Stomach smooth muscle (tissue), 2 donors: ENCODE data around the gene ERC2.

Experiments used
- H3K27ac ChIP-seq: one replicate; pipeline ENCODE4 v1.7.0; 2013; ENCODE audit warnings: mild to moderate bottlenecking, low read length, inconsistent platforms
- H3K27me3 ChIP-seq, 2 donors: one replicate each; pipeline ENCODE4 v1.7.0; 2013; ENCODE audit warnings: low read length in 2 of 2; ENCODE audit not compliant: insufficient read depth in 2 of 2, control insufficient read depth in 1 of 2
- H3K36me3 ChIP-seq, 2 donors: one replicate each; pipeline ENCODE4 v1.7.0; 2013; ENCODE audit warnings: low read length in 2 of 2; ENCODE audit not compliant: control insufficient read depth in 2 of 2, insufficient read depth in 2 of 2
- H3K4me1 ChIP-seq: one replicate; pipeline ENCODE4 v1.7.0; 2013; ENCODE audit warnings: low read length; ENCODE audit not compliant: control insufficient read depth, insufficient read depth
- H3K4me3 ChIP-seq, 2 donors: one replicate each; pipeline ENCODE4 v1.7.0; 2013; ENCODE audit warnings: low read length in 2 of 2
- H3K9ac ChIP-seq, 2 donors: one replicate each; pipeline ENCODE4 v1.7.0; 2013; ENCODE audit warnings: low read length in 2 of 2, mild to moderate bottlenecking in 1 of 2
- H3K9me3 ChIP-seq, 2 donors: one replicate each; pipeline ENCODE4 v1.7.0; 2013; ENCODE audit warnings: low read length in 2 of 2; ENCODE audit not compliant: control insufficient read depth in 2 of 2
- donor health status: healthy.
- donor health status: Pancreatic carcinoma.

ERC2 gene

DNA sequence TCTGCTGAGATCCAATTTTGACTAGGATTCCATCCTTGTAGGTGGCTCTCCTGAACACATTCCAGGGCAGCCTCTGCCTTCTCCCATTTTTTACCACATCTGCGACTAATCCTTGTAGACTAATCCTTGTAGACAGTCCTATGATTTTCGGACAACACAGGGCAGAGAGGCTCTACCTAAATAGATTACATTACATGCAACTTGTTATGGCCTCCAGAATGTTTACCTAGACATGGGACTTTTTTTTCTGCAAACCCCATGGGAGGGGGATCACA, 741.8 kb downstream of the ERC2 start:
- Histone ChIP-seq H3K4me1 (no peaks in the 10 kb centered on the region), H3K9ac (no peak overlapping the region), H3K9me3 (no peaks in the 10 kb centered on the region), H3K36me3 (no peaks in the 10 kb centered on the region), H3K4me3 (no peak overlapping the region), H3K27ac (no peak overlapping the region), H3K27me3 (no peaks in the 10 kb centered on the region)

DNA sequence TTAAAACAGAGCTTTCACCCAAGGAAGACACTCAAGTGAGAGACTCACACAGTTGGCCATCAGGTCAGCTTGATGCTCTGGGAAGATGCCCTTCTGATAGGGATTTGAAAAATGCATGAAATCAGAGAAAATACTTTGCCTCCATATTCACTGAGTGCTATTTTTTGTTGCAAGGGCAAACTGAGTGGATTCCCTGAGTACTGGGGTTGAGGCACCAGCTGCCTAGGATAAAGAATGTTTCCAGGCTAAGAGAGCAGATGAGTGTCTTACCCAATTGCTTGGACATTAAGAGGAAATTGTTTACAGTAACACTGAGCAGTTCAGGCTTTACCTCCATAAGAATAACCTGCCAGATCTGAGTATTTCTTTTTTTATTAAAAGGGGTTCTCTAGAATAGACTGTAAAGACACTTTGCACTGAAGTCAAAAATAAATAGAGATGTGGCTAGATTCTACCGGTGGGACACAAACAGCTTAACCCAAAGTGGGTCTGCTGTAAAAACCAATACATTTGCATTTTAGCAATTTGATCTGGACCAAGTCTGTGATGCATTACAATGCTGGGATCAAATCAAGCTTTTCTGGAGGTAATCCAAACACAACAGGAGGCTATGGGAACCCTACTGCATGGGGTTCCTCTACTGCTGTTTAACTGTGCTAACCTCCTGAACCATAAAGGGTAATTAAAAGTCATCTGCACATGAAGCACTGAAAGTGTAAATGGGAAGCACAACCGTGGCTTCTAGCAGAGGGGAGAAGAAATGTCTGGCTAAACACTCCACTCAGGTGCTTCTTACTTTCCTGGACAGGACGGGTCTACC, 742.4 kb downstream of the ERC2 start:
- H3K4me1 ChIP-seq, result no peaks in the 10 kb centered on the region
- no peaks in the 10 kb centered on the region for H3K36me3 ChIP-seq
- no peak overlapping the region for H3K27ac ChIP-seq
- H3K9me3 ChIP-seq, result no peaks in the 10 kb centered on the region
- no peaks in the 10 kb centered on the region for H3K27me3 ChIP-seq
- no peak overlapping the region for H3K4me3 ChIP-seq
- H3K9ac ChIP-seq, result no peak overlapping the region

DNA sequence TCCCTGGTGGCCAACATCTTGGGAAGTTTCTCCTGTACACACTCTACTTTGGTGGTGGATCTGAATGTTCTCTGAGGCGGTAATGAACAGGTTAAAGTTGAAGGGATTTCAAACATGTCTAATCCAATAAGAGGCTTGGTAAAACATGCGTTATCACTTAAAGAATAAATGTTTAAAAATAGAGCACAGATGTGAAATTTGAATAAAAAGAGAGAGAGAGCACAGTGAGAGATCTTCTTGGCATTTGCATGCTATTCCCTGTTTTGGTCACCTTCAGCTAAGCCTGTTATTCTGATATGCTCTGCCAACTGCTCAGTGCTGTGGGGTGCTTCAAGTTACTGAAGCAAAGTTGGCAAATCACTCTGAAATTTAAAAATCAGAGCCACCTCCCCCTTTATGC, 743.4 kb downstream of the ERC2 start:
- H3K9ac ChIP-seq, result no peak overlapping the region
- no peak overlapping the region for H3K4me3 ChIP-seq
- no peaks in the 10 kb centered on the region for H3K27me3 ChIP-seq
- no peaks in the 10 kb centered on the region for H3K4me1 ChIP-seq
- H3K9me3 ChIP-seq, result no peaks in the 10 kb centered on the region
- H3K27ac ChIP-seq, result no peak overlapping the region
- no peaks in the 10 kb centered on the region for H3K36me3 ChIP-seq

DNA sequence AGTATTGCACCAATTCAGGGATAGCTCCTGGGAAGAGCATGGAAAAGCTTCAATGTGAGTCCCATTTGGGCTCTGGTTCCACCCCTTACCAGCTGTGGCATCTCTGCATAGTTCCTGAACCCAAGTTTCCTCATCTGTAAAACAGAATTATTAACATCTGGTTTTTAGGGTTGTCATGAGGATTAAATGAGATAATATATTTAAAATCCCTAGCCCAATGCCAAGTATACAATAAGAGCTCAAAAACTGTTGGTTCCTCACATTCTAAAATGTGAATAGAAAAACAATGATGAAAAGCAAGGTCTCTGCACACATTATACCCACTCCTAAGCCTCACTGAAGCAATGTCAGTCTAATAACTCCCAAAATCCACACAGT, 743.9 kb downstream of the ERC2 start:
- no peaks in the 10 kb centered on the region for H3K36me3 ChIP-seq
- H3K9me3 ChIP-seq, result no peaks in the 10 kb centered on the region
- no peak overlapping the region for H3K27ac ChIP-seq
- no peak overlapping the region for H3K4me3 ChIP-seq
- H3K4me1 ChIP-seq, result no peaks in the 10 kb centered on the region
- no peak overlapping the region for H3K9ac ChIP-seq
- no peaks in the 10 kb centered on the region for H3K27me3 ChIP-seq

DNA sequence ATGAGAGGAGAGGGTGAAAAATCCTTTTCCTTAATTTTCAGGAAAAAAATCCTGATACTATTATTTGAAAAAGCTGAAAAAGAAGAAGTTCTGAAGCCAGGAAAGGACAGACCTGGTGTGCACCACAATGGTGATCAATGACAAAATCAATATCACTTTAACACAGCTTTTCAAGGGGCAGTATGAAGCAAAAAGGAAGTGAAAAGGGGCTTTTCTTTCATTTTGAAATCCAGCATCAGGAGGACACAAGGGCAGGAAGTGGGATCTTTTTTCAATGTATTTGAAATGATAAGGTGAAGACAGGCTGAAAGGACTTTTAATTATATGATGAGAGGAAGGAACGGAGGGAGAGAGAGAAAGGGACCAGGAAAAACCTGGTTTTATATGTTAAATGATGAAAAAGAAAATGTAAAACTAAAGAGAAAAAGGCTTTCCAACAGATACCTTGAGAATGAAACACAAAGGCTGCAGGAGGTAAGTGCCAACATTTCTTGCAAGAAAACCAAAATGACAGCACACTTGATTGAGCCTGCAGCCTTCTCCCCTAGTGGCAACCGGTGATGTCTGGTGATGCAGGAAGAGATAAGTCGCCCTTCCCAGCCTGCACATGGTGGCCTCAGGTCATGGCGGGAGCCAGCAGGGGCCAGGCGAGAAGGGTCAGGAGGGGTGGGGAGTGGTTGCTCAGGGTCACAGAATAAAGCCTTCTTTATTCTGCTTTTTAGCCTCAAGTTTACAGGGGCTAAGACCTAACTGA, 744.4 kb downstream of the ERC2 start:
- Histone ChIP-seq H3K27me3 (no peaks in the 10 kb centered on the region), H3K27ac (no peak overlapping the region), H3K9ac (no peak overlapping the region), H3K36me3 (no peaks in the 10 kb centered on the region), H3K9me3 (no peaks in the 10 kb centered on the region), H3K4me3 (no peak overlapping the region), H3K4me1 (no peaks in the 10 kb centered on the region)

DNA sequence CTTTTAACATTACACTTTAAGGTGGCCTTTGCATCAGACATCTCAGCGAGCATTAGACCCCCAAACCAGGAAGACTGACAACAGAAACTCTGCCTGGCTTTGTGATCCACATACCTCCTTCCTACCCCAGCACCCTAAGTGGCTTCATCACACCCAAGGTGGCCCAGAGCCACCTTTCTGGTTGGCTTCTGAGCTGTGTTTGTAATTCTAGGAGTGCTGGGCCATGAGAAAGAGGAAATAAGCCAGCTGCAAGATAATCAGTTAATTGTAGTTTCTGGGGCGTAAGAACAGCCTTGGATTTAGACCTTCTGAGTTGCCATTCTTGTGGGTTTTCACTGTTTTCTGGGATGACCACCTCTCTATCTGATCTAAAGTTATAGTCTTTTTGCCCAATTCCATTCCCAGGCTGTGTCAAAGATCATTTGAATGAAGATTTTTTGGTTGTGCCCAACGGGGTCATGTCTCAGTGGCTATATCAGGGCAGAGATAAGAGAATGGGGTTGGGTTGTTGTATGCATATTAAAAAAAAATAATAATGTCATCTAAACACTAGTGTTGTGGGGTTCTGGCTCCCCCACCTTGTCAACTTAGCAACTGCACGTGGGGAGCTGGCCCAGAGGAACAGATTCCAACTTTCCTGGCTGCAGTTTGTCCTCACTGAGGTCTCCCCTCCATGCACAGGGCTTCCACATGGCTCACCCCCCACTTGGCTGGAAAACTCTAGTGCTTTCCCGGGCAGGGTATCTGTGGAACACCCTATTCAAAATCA, 746.4 kb downstream of the ERC2 start:
- no peaks in the 10 kb centered on the region for H3K27me3 ChIP-seq

DNA sequence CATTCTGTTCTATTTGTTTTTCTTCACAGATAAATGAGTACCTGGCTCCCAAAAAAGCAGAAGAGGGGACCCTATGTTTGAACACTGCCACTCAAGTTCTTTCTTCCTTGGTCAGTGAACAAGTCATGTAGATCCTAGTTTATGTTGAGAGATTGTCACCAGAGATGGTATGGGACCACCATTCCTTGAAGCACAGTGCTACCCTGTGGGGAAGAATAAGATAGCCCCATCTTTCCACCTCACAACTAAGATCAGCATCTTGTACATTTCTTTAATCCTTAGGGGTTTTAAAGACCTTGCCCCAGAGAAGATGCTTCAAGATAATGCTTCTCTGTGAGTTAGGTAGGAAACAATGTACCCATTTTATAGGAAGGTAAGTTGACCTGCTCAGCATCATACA, 747.7 kb downstream of the ERC2 start:
- H3K9ac ChIP-seq, result no peak overlapping the region
- H3K4me1 ChIP-seq, result peaks cover 2% of the 10 kb centered on the region
- no peaks in the 10 kb centered on the region for H3K9me3 ChIP-seq
- H3K27me3 ChIP-seq, result no peaks in the 10 kb centered on the region
- H3K27ac ChIP-seq, result no peak overlapping the region
- no peaks in the 10 kb centered on the region for H3K36me3 ChIP-seq
- no peak overlapping the region for H3K4me3 ChIP-seq

More for the DNA sequence above, 746.4 kb downstream of the ERC2 start:
- Histone ChIP-seq H3K27ac (no peak overlapping the region), H3K36me3 (no peaks in the 10 kb centered on the region), H3K9ac (no peak overlapping the region), H3K4me1 (peaks cover 2% of the 10 kb centered on the region), H3K4me3 (no peak overlapping the region), H3K9me3 (no peaks in the 10 kb centered on the region)

DNA sequence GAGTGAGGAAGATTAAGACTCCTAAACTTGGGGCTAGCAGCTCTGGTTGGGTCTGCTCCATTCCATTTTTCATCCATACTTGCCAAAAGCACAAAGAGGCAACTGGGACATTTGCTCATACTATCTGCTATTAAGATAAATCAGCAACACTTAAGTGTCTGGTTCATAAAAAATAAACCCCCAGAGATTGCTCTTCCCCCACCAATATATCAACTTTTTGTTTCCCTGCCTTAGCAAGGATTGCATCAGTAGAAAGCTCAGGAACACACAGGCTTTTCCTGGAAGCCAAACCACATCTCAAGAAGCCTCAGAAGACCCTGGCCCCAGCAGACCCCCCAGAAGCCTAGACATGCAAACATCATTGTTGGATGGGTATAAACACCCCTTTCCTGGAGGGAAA, 748.8 kb downstream of the ERC2 start:
- Histone ChIP-seq H3K9ac (no peak overlapping the region), H3K4me3 (no peak overlapping the region), H3K27ac (no peak overlapping the region), H3K9me3 (no peaks in the 10 kb centered on the region), H3K36me3 (no peaks in the 10 kb centered on the region), H3K27me3 (no peaks in the 10 kb centered on the region), H3K4me1 (peaks cover 2% of the 10 kb centered on the region)

DNA sequence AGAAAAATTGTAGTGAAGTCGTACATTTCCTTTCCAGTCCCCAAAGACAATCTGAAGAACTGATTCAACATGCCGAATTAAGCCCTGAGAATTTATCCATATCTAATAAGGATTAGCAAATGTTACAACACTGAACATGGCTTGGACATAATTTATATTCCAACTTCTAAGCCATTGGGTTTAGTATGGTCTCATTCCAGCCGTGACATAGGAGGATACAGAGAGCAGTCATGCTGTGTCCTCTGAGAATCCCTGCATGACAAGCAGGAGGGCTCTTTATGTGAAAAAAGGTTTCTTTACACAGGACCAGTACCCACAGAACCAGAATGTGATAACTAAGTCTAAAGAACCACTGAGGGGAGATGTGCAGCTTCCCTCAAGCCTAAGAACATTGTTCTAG, 749.3 kb downstream of the ERC2 start:
- Histone ChIP-seq H3K4me1 (peaks cover 2% of the 10 kb centered on the region), H3K4me3 (no peak overlapping the region), H3K9ac (no peak overlapping the region), H3K9me3 (no peaks in the 10 kb centered on the region), H3K27me3 (no peaks in the 10 kb centered on the region), H3K27ac (no peak overlapping the region), H3K36me3 (no peaks in the 10 kb centered on the region)

DNA sequence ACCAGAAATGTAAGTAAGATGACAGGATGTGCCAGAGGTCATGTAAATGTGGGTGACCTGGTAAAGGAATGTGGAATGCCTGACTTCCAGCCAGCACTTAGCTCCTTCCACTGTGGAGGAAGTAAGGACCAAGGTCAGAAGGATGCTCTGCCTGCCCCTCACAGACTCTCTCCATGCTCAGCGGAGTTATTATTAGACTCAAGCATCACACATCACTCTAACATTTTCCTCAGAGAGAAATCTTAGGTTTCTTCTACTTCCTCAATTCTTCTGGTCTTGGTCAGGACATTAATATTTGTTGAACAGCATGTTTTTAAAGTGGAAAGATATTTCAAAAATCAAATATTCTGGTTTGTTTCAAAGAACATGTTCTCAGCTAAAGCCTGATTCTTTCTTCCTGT, 749.7 kb downstream of the ERC2 start:
- Histone ChIP-seq H3K9me3 (no peaks in the 10 kb centered on the region), H3K9ac (no peak overlapping the region), H3K36me3 (no peaks in the 10 kb centered on the region), H3K27ac (no peak overlapping the region), H3K4me1 (peaks cover 2% of the 10 kb centered on the region), H3K4me3 (no peak overlapping the region), H3K27me3 (no peaks in the 10 kb centered on the region)
